Neuronal stem cell (in vitro differentiated cells): ENCODE measurements around the gene GRIK4.

Experiments
- DNase-seq: peaks from one replicate; pipeline ENCODE4 v3.0.0-alpha.2; 2013; ENCODE audit warnings: low spot score
- H2AFZ ChIP-seq: one replicate; pipeline ENCODE4 v1.6.1; 2013; ENCODE audit warnings: mild to moderate bottlenecking, low read length, inconsistent platforms
- H2AK5ac ChIP-seq: 2 replicates; pipeline ENCODE4 v1.6.1; 2013; ENCODE audit warnings: low read depth, mild to moderate bottlenecking, inconsistent platforms, low read length, moderate library complexity, mixed read lengths
- H2BK120ac ChIP-seq: 2 replicates; pipeline ENCODE4 v1.6.1; 2013; ENCODE audit warnings: low read depth, mild to moderate bottlenecking, inconsistent platforms, low read length, moderate library complexity, mixed read lengths
- H2BK12ac ChIP-seq: one replicate; pipeline ENCODE4 v1.6.1; 2013; ENCODE audit warnings: low read length, inconsistent platforms
- H2BK15ac ChIP-seq: 2 replicates; pipeline ENCODE4 v1.6.1; 2013; ENCODE audit warnings: mild to moderate bottlenecking, low read length, inconsistent platforms, mixed read lengths
- H2BK5ac ChIP-seq: one replicate; pipeline ENCODE4 v1.6.1; 2013; ENCODE audit warnings: inconsistent platforms, mild to moderate bottlenecking, low read length, moderate library complexity
- H3K14ac ChIP-seq: one replicate; pipeline ENCODE4 v1.6.1; 2013; ENCODE audit warnings: low read length, inconsistent platforms
- H3K18ac ChIP-seq: 2 replicates; pipeline ENCODE4 v1.6.1; 2013; ENCODE audit warnings: low read length, inconsistent platforms
- H3K23ac ChIP-seq: 2 replicates; pipeline ENCODE4 v1.6.1; 2013; ENCODE audit warnings: low read depth, mild to moderate bottlenecking, mixed read lengths, low read length, inconsistent platforms; ENCODE audit not compliant: poor library complexity
- H3K27ac ChIP-seq: replicated peaks from 3 replicates; pipeline ENCODE4 v1.5.1; 2013; ENCODE audit warnings: low read length, inconsistent platforms
- H3K27me3 ChIP-seq, 3 experiments: 2 replicates each; pipeline ENCODE4 v1.6.1; 2013; ENCODE audit warnings: low read length in 3 of 3, mild to moderate bottlenecking in 2 of 3, inconsistent platforms in 1 of 3, low read depth in 1 of 3, mixed read lengths in 1 of 3, moderate library complexity in 1 of 3; ENCODE audit not compliant: control insufficient read depth in 3 of 3, insufficient read depth in 3 of 3
- H3K36me3 ChIP-seq, 2 donors: replicated peaks in 1 of 2; 2 replicates each; pipeline ENCODE4 v1.6.1; 2013; ENCODE audit warnings: low read length in 2 of 2; ENCODE audit not compliant: control insufficient read depth in 2 of 2, insufficient read depth in 2 of 2
- H3K4ac ChIP-seq: 2 replicates; pipeline ENCODE4 v1.6.1; 2013; ENCODE audit warnings: inconsistent platforms, mild to moderate bottlenecking, low read length, moderate library complexity
- H3K4me1 ChIP-seq, 2 donors: 1 replicate in 1 of 2; 2 replicates in 1 of 2; pipeline ENCODE4 v1.6.1; 2013; ENCODE audit warnings: low read length in 2 of 2, low read depth in 1 of 2; ENCODE audit not compliant: control insufficient read depth in 2 of 2, insufficient read depth in 1 of 2
- H3K4me2 ChIP-seq: one replicate; pipeline ENCODE4 v1.6.1; 2013; ENCODE audit warnings: mild to moderate bottlenecking, low read length, inconsistent platforms; ENCODE audit not compliant: insufficient read depth, poor library complexity, severe bottlenecking
- H3K4me3 ChIP-seq, 2 donors: 2 replicates each; pipeline ENCODE4 v1.5.1; 2013; ENCODE audit warnings: low read length in 2 of 2, mild to moderate bottlenecking in 2 of 2, inconsistent platforms in 1 of 2, moderate library complexity in 1 of 2
- H3K79me1 ChIP-seq: one replicate; pipeline ENCODE4 v1.6.1; 2013; ENCODE audit warnings: low read depth, mild to moderate bottlenecking, inconsistent platforms, low read length, moderate library complexity
- H3K9ac ChIP-seq: one replicate; pipeline ENCODE4 v1.6.1; 2013; ENCODE audit warnings: mild to moderate bottlenecking, low read depth, low read length, inconsistent platforms; ENCODE audit not compliant: poor library complexity
- H3K9me3 ChIP-seq, 2 donors: replicated peaks in 1 of 2; 2 replicates each; pipeline versions ENCODE3 to v1.6.1; 2013; ENCODE audit warnings: low read length in 2 of 2, mild to moderate bottlenecking in 2 of 2, inconsistent platforms in 1 of 2, low read depth in 1 of 2, mixed read lengths in 1 of 2, moderate library complexity in 1 of 2; ENCODE audit not compliant: control insufficient read depth in 2 of 2, insufficient read depth in 1 of 2
- H4K8ac ChIP-seq: one replicate; pipeline ENCODE4 v1.6.1; 2013; ENCODE audit warnings: low read depth, mild to moderate bottlenecking, inconsistent platforms, low read length, moderate library complexity
- H4K91ac ChIP-seq: one replicate; pipeline ENCODE4 v1.6.1; 2013; ENCODE audit warnings: low read length, low read depth, mild to moderate bottlenecking, inconsistent platforms; ENCODE audit not compliant: poor library complexity
- WGBS, 2 donors: extraction: QIAGEN DNeasy Blood & Tissue Kit; methylation state at CpG; one replicate each; pipeline ENCODE4 v1.1.7; 2013; ENCODE audit warnings: missing lambda C conversion rate in 2 of 2, mixed read lengths in 1 of 2; ENCODE audit not compliant: insufficient read length in 2 of 2, insufficient replicate concordance in 1 of 2; ENCODE audit errors: extremely low coverage in 2 of 2; 5-methylcytosine and 5-hydroxymethylcytosine counted together

GRIK4 gene

DNA sequence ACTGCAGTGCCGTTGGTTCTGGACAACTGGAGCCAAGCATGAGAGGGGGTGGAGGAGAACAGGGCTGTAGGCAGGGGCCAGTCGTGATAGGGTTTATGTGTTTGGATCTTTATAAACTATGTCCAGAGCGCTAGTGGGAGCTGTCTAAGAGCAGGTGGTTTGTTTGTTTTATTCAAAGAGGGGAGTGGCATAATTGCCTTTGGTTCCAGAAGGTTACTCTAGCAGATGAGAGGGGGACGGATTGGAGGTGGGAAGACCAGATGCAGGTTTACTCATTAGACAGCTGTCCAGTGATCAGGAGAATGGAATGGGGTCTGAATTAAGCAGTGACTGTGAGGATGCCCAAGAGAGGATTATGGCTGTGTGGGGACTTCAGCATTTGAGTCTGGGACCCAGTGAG is 403.1 kb downstream of the GRIK4 start:
- Histone ChIP-seq H3K9ac (no peak overlapping the region), H3K9me3 (no peaks in the 10 kb centered on the region), H3K4ac (no peak overlapping the region), H3K27ac (no peak overlapping the region), H2BK5ac (no peak overlapping the region), H3K27me3 (no peaks in the 10 kb centered on the region), H3K4me3 (no peak overlapping the region), H3K23ac (peak overlapping the region; percentile 27), H3K14ac (peak overlapping the region; percentile 47), H3K4me2 (no peak overlapping the region), H3K79me1 (no peaks in the 10 kb centered on the region), H2AK5ac (no peak overlapping the region), H2BK120ac (no peak overlapping the region), H2BK12ac (no peak overlapping the region), H3K36me3 (no peaks in the 10 kb centered on the region), H4K91ac (no peak overlapping the region), H4K8ac (no peak overlapping the region), H3K18ac (no peak overlapping the region), H2AFZ (no peak overlapping the region), H2BK15ac (no peak overlapping the region), H3K4me1 (peaks cover 0 to 2% of the 10 kb centered on the region in 2 donors)
- DNase-seq = no peak
- no CpG with 5 or more reads among the region's 4 CpGs for WGBS, 2 donors

DNA sequence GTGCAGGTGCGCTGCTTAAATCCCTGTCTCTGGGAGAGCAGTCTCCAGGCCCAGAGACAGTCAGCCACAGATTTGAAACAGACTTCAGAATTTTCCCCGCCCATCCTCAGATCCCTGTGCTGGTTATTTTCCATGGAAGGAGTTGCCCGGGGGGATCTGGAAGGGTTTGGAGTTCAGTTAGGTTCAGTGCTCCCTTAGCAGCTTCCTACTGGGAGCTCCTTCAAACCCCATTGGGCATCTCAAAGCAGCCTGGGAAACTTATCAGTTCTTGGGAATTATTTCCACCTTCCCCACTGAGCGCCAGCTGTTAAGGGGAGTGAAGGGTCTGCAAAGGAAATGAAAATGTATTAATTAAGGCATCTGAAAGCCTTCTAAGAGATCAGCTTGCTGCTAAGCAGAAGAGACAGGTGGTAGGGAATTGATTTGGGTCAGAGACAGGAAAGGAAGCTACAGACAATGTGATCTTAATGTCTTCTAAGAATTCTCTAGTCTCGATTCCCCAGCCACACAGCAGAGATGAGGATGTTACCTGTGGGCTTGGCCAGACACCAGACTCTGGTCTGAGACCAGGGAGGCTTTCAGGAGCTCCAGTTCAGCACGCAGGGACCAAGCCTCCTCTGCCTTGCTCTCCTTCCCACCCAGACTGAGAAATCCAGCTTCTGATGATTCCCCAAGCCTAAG is 406.2 kb downstream of the GRIK4 start:
- Histone ChIP-seq H2BK15ac (no peak overlapping the region), H3K4ac (no peak overlapping the region), H4K8ac (no peak overlapping the region), H3K9me3 (no peaks in the 10 kb centered on the region), H3K27me3 (no peaks in the 10 kb centered on the region), H3K36me3 (no peaks in the 10 kb centered on the region), H2AFZ (no peak overlapping the region), H3K27ac (no peak overlapping the region), H3K4me1 (peaks cover 0 to 2% of the 10 kb centered on the region in 2 donors), H2BK12ac (no peak overlapping the region), H2AK5ac (no peak overlapping the region), H3K23ac (no peak overlapping the region), H3K18ac (no peak overlapping the region), H3K14ac (peak overlapping the region; percentile 5), H3K79me1 (no peaks in the 10 kb centered on the region), H2BK5ac (no peak overlapping the region), H3K4me2 (no peak overlapping the region), H3K4me3 (no peak overlapping the region), H2BK120ac (no peak overlapping the region), H4K91ac (no peak overlapping the region), H3K9ac (no peak overlapping the region)
- no CpG with 5 or more reads among the region's 6 CpGs for WGBS, 2 donors
- no peak for DNase-seq

DNA sequence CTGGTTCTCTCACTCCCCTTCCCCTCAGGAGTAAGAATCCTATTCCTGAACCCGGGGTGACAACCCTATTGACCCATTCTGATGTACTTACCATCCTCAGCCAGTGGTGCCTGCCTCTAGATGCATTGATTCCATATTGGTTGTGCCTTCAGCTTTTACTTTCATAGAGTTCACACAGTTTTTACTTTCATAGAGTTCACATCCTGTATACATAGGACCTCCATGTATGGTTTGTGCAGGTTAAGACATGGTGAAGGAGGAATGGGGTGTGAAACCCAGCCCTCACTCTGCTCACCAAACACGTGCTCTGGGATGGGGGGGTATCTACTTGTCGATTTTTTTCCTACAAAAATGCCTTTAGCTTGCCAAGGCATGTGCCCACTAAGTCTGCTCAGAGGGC is 406.7 kb downstream of the GRIK4 start:
- Histone ChIP-seq H2BK120ac (no peak overlapping the region), H2AK5ac (no peak overlapping the region), H3K4me1 (peaks cover 0 to 2% of the 10 kb centered on the region in 2 donors), H3K36me3 (no peaks in the 10 kb centered on the region), H3K27me3 (no peaks in the 10 kb centered on the region), H3K4me2 (no peak overlapping the region), H3K14ac (peak overlapping the region; percentile 5), H2BK5ac (no peak overlapping the region), H2BK15ac (no peak overlapping the region), H3K27ac (no peak overlapping the region), H3K23ac (no peak overlapping the region), H3K4ac (no peak overlapping the region), H2AFZ (no peak overlapping the region), H3K79me1 (no peaks in the 10 kb centered on the region), H2BK12ac (no peak overlapping the region), H3K18ac (no peak overlapping the region), H4K91ac (no peak overlapping the region), H3K4me3 (no peak overlapping the region), H3K9me3 (no peaks in the 10 kb centered on the region), H4K8ac (no peak overlapping the region), H3K9ac (no peak overlapping the region)
- WGBS, 2 donors = no CpG with 5 or more reads among the region's 3 CpGs
- DNase-seq = no peak

DNA sequence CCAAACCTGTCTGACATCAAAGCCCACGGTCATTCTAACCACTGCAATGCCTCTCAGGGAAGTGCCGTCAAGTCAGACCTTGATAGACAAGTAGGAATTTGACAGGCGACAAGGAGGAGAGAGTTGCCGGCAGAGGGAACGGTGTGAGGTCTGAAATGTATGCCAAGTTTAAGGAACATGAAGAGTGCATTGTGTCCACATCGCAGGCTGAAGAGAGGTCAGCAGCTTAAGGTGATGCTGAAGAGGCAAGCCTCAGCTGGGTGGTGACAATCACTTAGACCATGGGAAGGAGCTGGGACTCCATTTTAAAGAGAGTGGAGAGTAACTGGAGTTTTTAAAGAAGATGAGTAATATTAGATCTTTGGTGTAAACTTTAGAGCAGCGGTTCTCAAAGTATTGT is 407.5 kb downstream of the GRIK4 start:
- Histone ChIP-seq H3K4me1 (peaks cover 0 to 2% of the 10 kb centered on the region in 2 donors), H3K4ac (no peak overlapping the region), H3K9me3 (no peaks in the 10 kb centered on the region), H3K27ac (no peak overlapping the region), H4K8ac (no peak overlapping the region), H3K9ac (no peak overlapping the region), H2BK120ac (no peak overlapping the region), H3K18ac (no peak overlapping the region), H2BK5ac (no peak overlapping the region), H3K14ac (no peak overlapping the region), H3K4me3 (no peak overlapping the region), H2BK12ac (no peak overlapping the region), H3K27me3 (no peaks in the 10 kb centered on the region), H3K36me3 (no peaks in the 10 kb centered on the region), H3K79me1 (no peaks in the 10 kb centered on the region), H3K23ac (no peak overlapping the region), H3K4me2 (no peak overlapping the region), H4K91ac (no peak overlapping the region), H2AFZ (no peak overlapping the region), H2BK15ac (no peak overlapping the region), H2AK5ac (no peak overlapping the region)
- DNase-seq = no peak
- no CpG with 5 or more reads among the region's 7 CpGs for WGBS, 2 donors
